PC-9 (cell line): ENCODE results near the gene SPI1.

Source experiments
- CTCF ChIP-seq: fragments of 200-600 bp; sonication (generic); conservative IDR thresholded peaks from 2 replicates; pipeline ENCODE4 v1.6.1; 2017; ENCODE audit warnings: mixed run types, antibody characterized with exemption, mild to moderate bottlenecking, moderate library complexity
- EZH2 ChIP-seq: fragments of 200-600 bp; sonication (generic); IDR thresholded peaks from 2 replicates; pipeline ENCODE4 v1.8.0; 2017; ENCODE audit warnings: antibody characterized with exemption, low read depth

- TF ChIP-seq CTCF (no peak), EZH2 (no peak)
These were observed 35.5 kb downstream of the SPI1 start for GRCh38 chr11:47342854-47343253.
